ENCODE data around the gene RIOK1.

Gene RIOK1

DNA sequence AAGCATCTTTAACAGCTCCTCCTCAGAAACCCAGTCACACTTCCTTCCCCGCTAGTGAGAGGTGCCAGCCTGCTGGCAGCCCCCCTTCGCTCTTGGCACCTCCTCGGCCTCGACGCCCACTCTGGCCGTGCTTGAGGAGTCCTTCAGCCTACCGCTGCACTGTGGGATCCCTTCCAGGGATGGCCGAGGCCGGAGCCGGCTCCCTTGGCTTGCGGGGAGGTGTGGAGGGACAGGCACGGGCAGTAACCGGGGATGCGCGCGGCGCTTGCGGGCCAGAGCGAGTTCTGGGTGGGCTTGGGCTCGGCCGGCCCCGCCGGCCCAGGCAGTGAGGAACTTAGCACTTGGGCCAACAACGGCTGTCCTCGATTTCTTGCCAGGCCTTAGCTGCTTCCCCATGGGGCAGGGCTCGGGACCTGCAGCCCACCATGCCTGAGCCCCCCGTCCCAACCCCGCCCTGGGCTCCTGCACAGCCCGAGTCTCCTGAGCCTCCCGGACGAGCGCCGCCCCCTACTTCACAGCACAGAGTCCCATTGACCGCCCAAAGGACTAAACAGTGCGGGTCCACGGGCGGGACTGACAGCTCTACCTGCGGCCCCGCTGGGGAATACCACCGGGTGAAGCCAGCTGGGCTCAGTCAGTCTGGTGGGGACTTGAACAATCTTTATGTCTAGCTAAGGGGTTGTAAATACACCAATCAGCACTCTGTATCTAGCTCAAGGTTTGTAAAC lies 51.6 kb downstream of the RIOK1 start:
- no peak for DNase-seq
- Histone ChIP-seq H3K9me3 (no peaks in the 10 kb centered on the region), H3K36me3 (no peaks in the 10 kb centered on the region), H3K27me3 (peaks cover 4% of the 10 kb centered on the region; the same call in 1 of the 2 replicates), H3K4me1 (no peaks in the 10 kb centered on the region), H3K4me3 (ENCODE audit: low read depth, low read length) (no peak overlapping the region)
- TF ChIP-seq, protein P1, sequence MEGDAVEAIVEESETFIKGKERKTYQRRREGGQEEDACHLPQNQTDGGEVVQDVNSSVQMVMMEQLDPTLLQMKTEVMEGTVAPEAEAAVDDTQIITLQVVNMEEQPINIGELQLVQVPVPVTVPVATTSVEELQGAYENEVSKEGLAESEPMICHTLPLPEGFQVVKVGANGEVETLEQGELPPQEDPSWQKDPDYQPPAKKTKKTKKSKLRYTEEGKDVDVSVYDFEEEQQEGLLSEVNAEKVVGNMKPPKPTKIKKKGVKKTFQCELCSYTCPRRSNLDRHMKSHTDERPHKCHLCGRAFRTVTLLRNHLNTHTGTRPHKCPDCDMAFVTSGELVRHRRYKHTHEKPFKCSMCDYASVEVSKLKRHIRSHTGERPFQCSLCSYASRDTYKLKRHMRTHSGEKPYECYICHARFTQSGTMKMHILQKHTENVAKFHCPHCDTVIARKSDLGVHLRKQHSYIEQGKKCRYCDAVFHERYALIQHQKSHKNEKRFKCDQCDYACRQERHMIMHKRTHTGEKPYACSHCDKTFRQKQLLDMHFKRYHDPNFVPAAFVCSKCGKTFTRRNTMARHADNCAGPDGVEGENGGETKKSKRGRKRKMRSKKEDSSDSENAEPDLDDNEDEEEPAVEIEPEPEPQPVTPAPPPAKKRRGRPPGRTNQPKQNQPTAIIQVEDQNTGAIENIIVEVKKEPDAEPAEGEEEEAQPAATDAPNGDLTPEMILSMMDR (IDR thresholded peaks at IDR 0.05; ENCODE audit: low read depth, low read length): no peak

GRCh38 chr6:7442467-7442866 lies 52.9 kb downstream of the RIOK1 start:
- Histone ChIP-seq H3K9me3 (no peaks in the 10 kb centered on the region), H3K36me3 (no peaks in the 10 kb centered on the region), H3K4me1 (no peaks in the 10 kb centered on the region), H3K27me3 (peaks cover 10% of the 10 kb centered on the region; the same call in 1 of the 2 replicates), H3K4me3 (ENCODE audit: low read depth, low read length) (no peak overlapping the region)
- TF ChIP-seq, protein P1 (IDR thresholded peaks at IDR 0.05; ENCODE audit: low read depth, low read length): no peak
- DNase-seq: no peak

- H3K36me3 ChIP-seq: no peaks in the 10 kb centered on the region
- DNase-seq: no peak
- no peak overlapping the region for H3K4me3 ChIP-seq (ENCODE audit: low read depth, low read length)
- TF ChIP-seq, protein P1 (IDR thresholded peaks at IDR 0.05; ENCODE audit: low read depth, low read length): no peak
- no peaks in the 10 kb centered on the region for H3K9me3 ChIP-seq
- peaks cover 10% of the 10 kb centered on the region; the same call in 1 of the 2 replicates for H3K27me3 ChIP-seq
- H3K4me1 ChIP-seq: no peaks in the 10 kb centered on the region
Observed at GRCh38 chr6:7445101-7445500, 55.5 kb downstream of the RIOK1 start.

DNA sequence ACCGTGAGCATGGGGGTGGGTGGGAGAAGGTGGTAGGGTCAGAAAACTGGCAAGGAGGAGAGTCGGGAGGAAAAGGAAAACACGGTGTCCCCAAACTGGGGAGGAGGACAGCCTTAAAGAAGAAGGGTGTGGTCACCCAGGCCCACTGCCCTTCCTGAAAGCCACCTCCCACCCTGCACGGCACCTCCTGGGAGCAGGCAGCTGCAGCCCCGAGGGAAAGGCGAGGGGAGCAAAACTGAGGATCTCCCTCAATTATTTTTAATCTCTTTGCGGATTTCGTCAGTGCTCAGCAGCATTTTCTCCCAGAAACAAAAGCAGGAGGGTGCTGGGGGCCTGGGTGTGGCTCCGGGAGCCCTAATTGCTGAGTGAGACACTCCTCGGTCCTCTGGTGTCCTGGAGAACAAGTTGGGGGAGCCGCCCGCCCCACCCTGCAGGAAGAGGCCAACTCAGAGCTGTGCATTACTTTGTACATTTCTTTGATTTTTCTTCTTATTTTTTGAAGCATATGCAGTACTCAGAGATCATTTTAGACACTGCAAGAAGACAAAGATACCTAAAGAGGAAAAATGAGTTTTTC lies 56.4 kb downstream of the RIOK1 start:
- TF ChIP-seq, protein P1 (IDR thresholded peaks at IDR 0.05; ENCODE audit: low read depth, low read length): no peak
- no peak overlapping the region for H3K4me3 ChIP-seq (ENCODE audit: low read depth, low read length)
- peaks cover 10% of the 10 kb centered on the region; the same call in 1 of the 2 replicates for H3K27me3 ChIP-seq
- no peaks in the 10 kb centered on the region for H3K9me3 ChIP-seq
- no peaks in the 10 kb centered on the region for H3K4me1 ChIP-seq
- no peaks in the 10 kb centered on the region for H3K36me3 ChIP-seq
- no peak for DNase-seq

DNA sequence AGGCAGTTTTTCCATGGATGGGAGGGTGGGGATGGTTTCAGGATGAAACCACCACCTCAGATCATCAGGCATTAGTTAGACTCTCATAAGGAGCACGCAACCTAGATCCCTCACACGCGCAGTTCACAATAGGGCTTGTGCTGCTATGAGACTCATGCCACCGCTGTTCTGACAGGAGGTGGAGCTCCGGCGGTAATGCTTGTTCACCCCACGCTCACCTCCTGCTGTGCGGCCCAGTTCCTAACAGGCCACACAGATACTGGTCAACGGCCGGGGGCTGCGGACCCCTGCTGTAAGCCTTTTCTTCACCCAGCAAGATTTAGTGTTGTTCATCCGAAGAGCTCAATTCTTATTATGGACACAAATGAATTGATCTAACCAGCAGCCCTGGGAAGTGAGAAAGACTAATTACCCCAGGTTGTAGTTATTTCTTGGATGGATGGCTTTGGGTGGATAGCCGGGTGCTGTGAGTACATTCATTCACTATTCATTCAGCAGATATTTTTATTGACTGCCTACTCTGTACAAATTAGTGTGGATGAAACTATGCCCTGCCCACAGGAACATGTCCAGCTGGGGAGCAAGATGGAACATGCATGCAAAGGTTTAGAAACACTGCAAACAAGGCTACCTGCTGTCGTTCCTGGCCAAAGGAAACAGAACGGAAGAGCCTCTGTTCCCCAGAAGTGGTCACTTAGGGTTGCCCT lies 57.2 kb downstream of the RIOK1 start:
- Histone ChIP-seq H3K36me3 (no peaks in the 10 kb centered on the region), H3K4me1 (no peaks in the 10 kb centered on the region), H3K27me3 (peaks cover 10% of the 10 kb centered on the region; the same call in 1 of the 2 replicates), H3K4me3 (ENCODE audit: low read depth, low read length) (no peak overlapping the region), H3K9me3 (no peaks in the 10 kb centered on the region)
- TF ChIP-seq, protein P1 (IDR thresholded peaks at IDR 0.05; ENCODE audit: low read depth, low read length): no peak
- DNase-seq: no peak

Measured in BE2C (cell line).